NCI-H1048 (cell line): ENCODE data around the gene GNAS-AS1.

Experiments used
- DNase-seq: peaks from one replicate; lab custom pipeline; 2025; lab: John Stamatoyannopoulos, UW

The GNAS-AS1 gene

GRCh38 chr20:58778760-58779159, 71.9 kb downstream of the GNAS-AS1 start:
- no peak for DNase-seq

- no peak for DNase-seq
Observed at GRCh38 chr20:58777657-58778056, 73.0 kb downstream of the GNAS-AS1 start.

- DNase-seq, result no peak
Observed at GRCh38 chr20:58776109-58776508, 74.6 kb downstream of the GNAS-AS1 start.

- no peak for DNase-seq
Observed at GRCh38 chr20:58775371-58775770, 75.3 kb downstream of the GNAS-AS1 start.

GRCh38 chr20:58774667-58775263, 75.9 kb downstream of the GNAS-AS1 start:
- DNase-seq, result no peak

GRCh38 chr20:58774214-58774613, 76.5 kb downstream of the GNAS-AS1 start:
- DNase-seq, result no peak

DNA sequence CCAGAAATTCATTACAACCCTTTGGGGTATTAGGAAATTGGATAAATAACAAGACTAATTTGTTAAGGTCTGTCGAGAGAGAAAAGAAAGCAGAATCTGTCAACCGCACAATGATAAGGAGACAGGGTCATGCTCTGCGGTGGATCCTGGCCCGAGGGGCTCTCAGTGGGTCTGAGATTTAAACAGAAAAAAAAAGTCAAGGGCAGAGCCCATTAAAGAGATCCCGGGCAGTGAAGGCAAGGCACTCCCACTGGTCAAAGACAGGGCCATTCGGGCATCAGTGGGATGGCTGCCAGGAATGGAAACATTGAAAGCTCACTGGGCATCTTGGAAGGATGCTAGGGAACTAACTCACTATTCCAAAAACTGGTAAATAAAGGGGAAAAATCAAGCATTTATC, 77.9 kb downstream of the GNAS-AS1 start:
- no peak for DNase-seq
